NCI-H2196 (cell line): ENCODE measurements around the gene MKKS.

Source experiments
- DNase-seq: peaks from one replicate; lab custom pipeline; 2025; ENCODE audit not compliant: unreplicated experiment; lab: John Stamatoyannopoulos, UW

Gene MKKS

GRCh38 chr20:10370091-10370887 is 63.7 kb downstream of the MKKS start:
- DNase-seq: no peak

GRCh38 chr20:10369723-10370090 is 64.3 kb downstream of the MKKS start:
- DNase-seq: peak; percentile 6

- DNase-seq: no peak
These were observed 65.3 kb downstream of the MKKS start for GRCh38 chr20:10368702-10369041.

GRCh38 chr20:10367943-10368701 is 65.9 kb downstream of the MKKS start:
- no peak for DNase-seq

- DNase-seq: no peak
These were observed 66.4 kb downstream of the MKKS start for GRCh38 chr20:10367693-10367942.

GRCh38 chr20:10366898-10367692 is 66.9 kb downstream of the MKKS start:
- no peak for DNase-seq

- no peak for DNase-seq
These were observed 71.3 kb downstream of the MKKS start for GRCh38 chr20:10362674-10363073.

- DNase-seq: no peak
These were observed 73.1 kb downstream of the MKKS start for GRCh38 chr20:10360878-10361277.

GRCh38 chr20:10359621-10360040 is 74.4 kb downstream of the MKKS start:
- DNase-seq: no peak

GRCh38 chr20:10357974-10358373 is 76.0 kb downstream of the MKKS start:
- no peak for DNase-seq

- DNase-seq: no peak
These were observed 76.8 kb downstream of the MKKS start for GRCh38 chr20:10357061-10357708.

- DNase-seq: no peak
These were observed 77.4 kb downstream of the MKKS start for GRCh38 chr20:10356628-10357027.

GRCh38 chr20:10352934-10353824 is 80.8 kb downstream of the MKKS start:
- no peak for DNase-seq
